ENCODE data around the gene CMTM3. TPM values are rescaled to one million over a fixed set of nuclear protein-coding genes. Genes with fewer than 3 reads are reported as not detected.
"Not testable (repeated sequence)": the region's sequence is repeated elsewhere in the genome, so short reads cannot be mapped to it uniquely, and the experiment has no call there.

The CMTM3 gene
- total RNA-seq, 1 experiment from 2014 or later = 19.1 TPM

GRCh38 chr16:66629856-66630255 is 25.4 kb downstream of the CMTM3 start:
- peaks cover 39% of the 10 kb centered on the region for H3K36me3 Mint-ChIP-seq
- no peak overlapping the region for H3K4me3 Mint-ChIP-seq
- no peak for TF ChIP-seq ELF4 (CRISPR knock-in tag; IDR thresholded peaks at IDR 0.05; ENCODE audit: low read depth)
- TF ChIP-seq, protein P1, sequence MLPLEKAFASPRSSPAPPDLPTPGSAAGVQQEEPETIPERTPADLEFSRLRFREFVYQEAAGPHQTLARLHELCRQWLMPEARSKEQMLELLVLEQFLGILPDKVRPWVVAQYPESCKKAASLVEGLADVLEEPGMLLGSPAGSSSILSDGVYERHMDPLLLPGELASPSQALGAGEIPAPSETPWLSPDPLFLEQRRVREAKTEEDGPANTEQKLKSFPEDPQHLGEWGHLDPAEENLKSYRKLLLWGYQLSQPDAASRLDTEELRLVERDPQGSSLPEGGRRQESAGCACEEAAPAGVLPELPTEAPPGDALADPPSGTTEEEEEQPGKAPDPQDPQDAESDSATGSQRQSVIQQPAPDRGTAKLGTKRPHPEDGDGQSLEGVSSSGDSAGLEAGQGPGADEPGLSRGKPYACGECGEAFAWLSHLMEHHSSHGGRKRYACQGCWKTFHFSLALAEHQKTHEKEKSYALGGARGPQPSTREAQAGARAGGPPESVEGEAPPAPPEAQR (CRISPR knock-in tag; IDR thresholded peaks at IDR 0.05) = no peak
- TF ChIP-seq RORB (CRISPR knock-in tag; IDR thresholded peaks at IDR 0.05) = no peak
- TF ChIP-seq ZNF423 (CRISPR knock-in tag; IDR thresholded peaks at IDR 0.05) = no peak
- TF ChIP-seq CREM (CRISPR knock-in tag; IDR thresholded peaks at IDR 0.05) = no peak
- no peak for TF ChIP-seq KAT7 (CRISPR knock-in tag; IDR thresholded peaks at IDR 0.05; ENCODE audit: borderline replicate concordance)
- H3K27me3 Mint-ChIP-seq (ENCODE audit: low read depth) = no peaks in the 10 kb centered on the region
- no peak for DNase-seq (ENCODE audit: low spot score)
- no peaks in the 10 kb centered on the region for H3K9me3 Mint-ChIP-seq
- CTCF ChIA-PET = interaction anchor here (0.7 kb wide), 1 partner anchor 21 kb away, joined by 5 read pairs; no protein-coding TSS in a partner anchor
- 0 out of 2 replicates have a peak, but pooled peaks cover 3% of the 10 kb centered on the region for H3K4me1 Mint-ChIP-seq
- POLR2A ChIA-PET = interaction anchor here (0.6 kb wide), 1 partner anchor 83 kb away, joined by 3 read pairs; no protein-coding TSS in a partner anchor
- ATAC-seq = no peak
- H3K27ac Mint-ChIP-seq = no peak overlapping the region

DNA sequence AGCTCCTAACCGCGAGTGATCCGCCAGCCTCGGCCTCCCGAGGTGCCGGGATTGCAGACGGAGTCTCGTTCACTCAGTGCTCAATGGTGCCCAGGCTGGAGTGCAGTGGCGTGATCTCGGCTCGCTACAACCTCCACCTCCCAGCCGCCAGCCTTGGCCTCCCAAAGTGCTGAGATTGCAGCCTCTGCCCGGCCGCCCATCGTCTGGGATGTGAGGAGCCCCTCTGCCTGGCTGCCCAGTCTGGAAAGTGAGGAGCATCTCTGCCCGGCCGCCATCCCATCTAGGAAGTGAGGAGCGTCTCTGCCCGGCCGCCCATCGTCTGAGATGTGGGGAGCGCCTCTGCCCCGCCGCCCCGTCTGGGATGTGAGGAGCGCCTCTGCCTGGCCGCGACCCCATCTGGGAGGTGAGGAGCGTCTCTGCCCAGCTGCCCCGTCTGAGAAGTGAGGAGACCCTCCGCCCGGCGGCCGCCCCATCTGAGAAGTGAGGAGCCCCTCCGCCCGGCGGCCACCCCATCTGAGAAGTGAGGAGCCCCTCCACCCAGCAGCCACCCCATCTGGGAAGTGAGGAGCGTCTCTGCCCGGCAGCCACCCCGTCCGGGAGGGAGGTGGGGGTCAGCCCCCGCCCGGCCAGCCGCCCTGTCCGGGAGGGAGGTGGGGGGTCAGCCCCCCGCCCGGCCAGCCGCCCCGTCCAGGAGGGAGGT is 26.2 kb downstream of the CMTM3 start:
- POLR2A ChIA-PET; H3K4me1 Mint-ChIP-seq; H3K4me3 Mint-ChIP-seq; H3K9me3 Mint-ChIP-seq; ATAC-seq; CTCF ChIA-PET; DNase-seq (ENCODE audit: low spot score); H3K27ac Mint-ChIP-seq; H3K27me3 Mint-ChIP-seq (ENCODE audit: low read depth): not testable (repeated sequence)
- peaks cover 48% of the 10 kb centered on the region for H3K36me3 Mint-ChIP-seq

GRCh38 chr16:66631558-66631957 is 27.1 kb downstream of the CMTM3 start:
- CTCF ChIA-PET; H3K27ac Mint-ChIP-seq; POLR2A ChIA-PET; H3K4me3 Mint-ChIP-seq; H3K4me1 Mint-ChIP-seq; DNase-seq (ENCODE audit: low spot score); H3K27me3 Mint-ChIP-seq (ENCODE audit: low read depth); ATAC-seq; H3K9me3 Mint-ChIP-seq: not testable (repeated sequence)
- H3K36me3 Mint-ChIP-seq = peaks cover 52% of the 10 kb centered on the region

DNA sequence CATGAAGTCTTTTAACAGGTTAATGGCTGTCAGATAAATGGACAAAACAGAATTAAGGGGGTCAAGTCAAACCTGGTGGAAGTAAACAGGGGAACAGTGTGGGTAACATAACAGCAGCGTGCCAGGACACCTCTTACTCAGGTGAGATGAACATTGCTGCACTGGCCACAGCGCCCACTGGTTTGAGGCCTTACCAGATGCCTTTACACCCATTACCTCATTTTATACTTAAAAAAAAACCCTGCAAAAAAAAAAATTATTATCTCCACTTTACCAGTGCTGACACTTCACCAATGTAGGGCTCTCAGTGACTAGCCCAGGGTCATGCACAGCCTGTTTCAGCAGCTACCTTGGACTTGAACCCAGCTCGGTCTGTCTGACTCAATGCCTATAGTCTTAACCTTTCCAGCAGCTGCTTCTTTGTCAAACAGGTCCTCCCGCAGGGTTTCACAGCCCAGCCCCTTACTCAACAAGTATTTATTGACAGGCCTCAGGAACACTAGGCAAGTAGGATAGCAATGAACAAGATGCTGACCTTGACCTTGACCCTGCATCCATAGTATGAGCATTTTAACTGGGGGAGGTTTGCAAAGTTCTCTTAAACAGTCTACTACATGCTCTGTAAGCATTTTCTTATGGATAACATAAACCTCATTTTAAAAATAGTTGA is 30.2 kb downstream of the CMTM3 start:
- no peaks in the 10 kb centered on the region for H3K9me3 Mint-ChIP-seq
- TF ChIP-seq ZNF396 (CRISPR knock-in tag; IDR thresholded peaks at IDR 0.05; ENCODE audit: borderline replicate concordance) (no peak), ZNF423 (CRISPR knock-in tag; IDR thresholded peaks at IDR 0.05) (no peak), FOXJ3 (CRISPR knock-in tag; IDR thresholded peaks at IDR 0.05; ENCODE audit: borderline replicate concordance) (no peak), ATF1 (CRISPR knock-in tag; IDR thresholded peaks at IDR 0.05) (no peak), GABPB1 (CRISPR knock-in tag; IDR thresholded peaks at IDR 0.05) (no peak), RELA (CRISPR knock-in tag; IDR thresholded peaks at IDR 0.05; ENCODE audit: borderline replicate concordance) (no peak), NR2C2 (CRISPR knock-in tag; IDR thresholded peaks at IDR 0.05) (no peak), TCF7 (CRISPR knock-in tag; IDR thresholded peaks at IDR 0.05; ENCODE audit: low read depth) (no peak), ZNF219 (CRISPR knock-in tag; IDR thresholded peaks at IDR 0.05; ENCODE audit: borderline replicate concordance) (no peak), ARID4B (CRISPR knock-in tag; IDR thresholded peaks at IDR 0.05; ENCODE audit: borderline replicate concordance) (no peak), ZNF121 (CRISPR knock-in tag; IDR thresholded peaks at IDR 0.05) (no peak), PRRX2 (CRISPR knock-in tag; IDR thresholded peaks at IDR 0.05) (no peak)
- TF ChIP-seq, protein P2, sequence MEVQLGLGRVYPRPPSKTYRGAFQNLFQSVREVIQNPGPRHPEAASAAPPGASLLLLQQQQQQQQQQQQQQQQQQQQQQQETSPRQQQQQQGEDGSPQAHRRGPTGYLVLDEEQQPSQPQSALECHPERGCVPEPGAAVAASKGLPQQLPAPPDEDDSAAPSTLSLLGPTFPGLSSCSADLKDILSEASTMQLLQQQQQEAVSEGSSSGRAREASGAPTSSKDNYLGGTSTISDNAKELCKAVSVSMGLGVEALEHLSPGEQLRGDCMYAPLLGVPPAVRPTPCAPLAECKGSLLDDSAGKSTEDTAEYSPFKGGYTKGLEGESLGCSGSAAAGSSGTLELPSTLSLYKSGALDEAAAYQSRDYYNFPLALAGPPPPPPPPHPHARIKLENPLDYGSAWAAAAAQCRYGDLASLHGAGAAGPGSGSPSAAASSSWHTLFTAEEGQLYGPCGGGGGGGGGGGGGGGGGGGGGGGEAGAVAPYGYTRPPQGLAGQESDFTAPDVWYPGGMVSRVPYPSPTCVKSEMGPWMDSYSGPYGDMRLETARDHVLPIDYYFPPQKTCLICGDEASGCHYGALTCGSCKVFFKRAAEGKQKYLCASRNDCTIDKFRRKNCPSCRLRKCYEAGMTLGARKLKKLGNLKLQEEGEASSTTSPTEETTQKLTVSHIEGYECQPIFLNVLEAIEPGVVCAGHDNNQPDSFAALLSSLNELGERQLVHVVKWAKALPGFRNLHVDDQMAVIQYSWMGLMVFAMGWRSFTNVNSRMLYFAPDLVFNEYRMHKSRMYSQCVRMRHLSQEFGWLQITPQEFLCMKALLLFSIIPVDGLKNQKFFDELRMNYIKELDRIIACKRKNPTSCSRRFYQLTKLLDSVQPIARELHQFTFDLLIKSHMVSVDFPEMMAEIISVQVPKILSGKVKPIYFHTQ (CRISPR knock-in tag; IDR thresholded peaks at IDR 0.05) = no peak
- TF ChIP-seq, protein P3, sequence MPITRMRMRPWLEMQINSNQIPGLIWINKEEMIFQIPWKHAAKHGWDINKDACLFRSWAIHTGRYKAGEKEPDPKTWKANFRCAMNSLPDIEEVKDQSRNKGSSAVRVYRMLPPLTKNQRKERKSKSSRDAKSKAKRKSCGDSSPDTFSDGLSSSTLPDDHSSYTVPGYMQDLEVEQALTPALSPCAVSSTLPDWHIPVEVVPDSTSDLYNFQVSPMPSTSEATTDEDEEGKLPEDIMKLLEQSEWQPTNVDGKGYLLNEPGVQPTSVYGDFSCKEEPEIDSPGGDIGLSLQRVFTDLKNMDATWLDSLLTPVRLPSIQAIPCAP (CRISPR knock-in tag; IDR thresholded peaks at IDR 0.05) = no peak

More for the DNA sequence above, 30.2 kb downstream of the CMTM3 start:
- Mint-ChIP-seq H3K4me1 (peaks cover 27% of the 10 kb centered on the region), H3K27me3 (ENCODE audit: low read depth) (no peaks in the 10 kb centered on the region), H3K36me3 (peaks cover 41% of the 10 kb centered on the region), H3K4me3 (no peak overlapping the region), H3K27ac (no peak overlapping the region)
- ChIA-PET CTCF (interaction anchor here (1.5 to 1.7 kb wide), 2 partner anchors 17 to 26 kb away, joined by 5 to 15 read pairs; no protein-coding TSS in a partner anchor), POLR2A (no interaction called here)
- DNase-seq (ENCODE audit: low spot score) = no peak
- no peak for ATAC-seq
